HCT116 (cell line): ENCODE data around the gene SIVA1. TPM values are rescaled to one million over a fixed set of nuclear protein-coding genes. Genes with fewer than 3 reads are reported as not detected.

ENCODE experiments used
- ATAC-seq: fragments of 200-7000 bp; cut with Tn5 transposase; 2 replicates; pipeline ENCODE4 v1.9.1; 2020; ENCODE audit warnings: mild to moderate bottlenecking, moderate library complexity
- BruUV-seq: library from RNA; stranded (reverse); fragments of 400-500 nt; replicated peaks from 2 replicates; lab custom pipeline; 2021; lab: Mats Ljungman, UMichigan
- CTCF ChIA-PET: fragments of 300-600 bp; sonication (Branson Sonifier 250); formaldehyde crosslinking; loops from one replicate; lab custom pipeline; 2021; ENCODE audit warnings: antibody characterized with exemption; lab: Charles Lee
- POLR2A ChIA-PET: fragments of 300-600, 350-600 bp; sonication (Branson Sonifier 250); formaldehyde crosslinking; loops from one replicate; lab custom pipeline; 2021; ENCODE audit warnings: antibody characterized with exemption; lab: Charles Lee
- RAD21 ChIA-PET, 2 experiments: fragments of 300-600 bp; sonication (Branson Sonifier 250); formaldehyde crosslinking; loops; one replicate each; lab custom pipeline; 2023; ENCODE audit warnings: low total read pairs in 2 of 2; ENCODE audit not compliant: uncharacterized antibody in 2 of 2, unreplicated experiment in 2 of 2, low non-redundant PET in 1 of 2; lab: Charles Lee
- DNase-seq: peaks from one replicate; pipeline ENCODE4 v3.0.0-alpha.2; 2010; ENCODE audit warnings: low read depth, low spot score
- H2AFZ ChIP-seq: fragments of 200-600 bp; shearing (Covaris generic), sonication (generic); 2 replicates; pipeline ENCODE4 v1.6.1; 2017; ENCODE audit warnings: low read depth, mixed run types, mixed read lengths, antibody characterized with exemption, low read length; ENCODE audit not compliant: poor library complexity, severe bottlenecking
- H3K27ac ChIP-seq: 2 replicates; pipeline ENCODE4 v1.5.1; 2012; ENCODE audit warnings: low read depth, low read length
- H3K27me3 ChIP-seq: fragments of 200-600 bp; sonication (generic); 2 replicates; pipeline ENCODE4 v1.6.1; 2016; ENCODE audit warnings: mixed run types, low read length, mixed read lengths; ENCODE audit not compliant: insufficient read depth
- H3K36me3 ChIP-seq, 2 experiments: fragments of 200-500 bp in 1 of 2; fragments of 200-600 bp in 1 of 2; sonication (Bioruptor generic) in 1 of 2; sonication (generic) in 1 of 2; 2 replicates each; pipeline versions ENCODE4 v1.5.1 to v1.6.1; 2014 to 2016; ENCODE audit warnings: low read length in 2 of 2, inconsistent platforms in 1 of 2, mixed read lengths in 1 of 2, mixed run types in 1 of 2; ENCODE audit not compliant: insufficient read depth in 2 of 2, control insufficient read depth in 1 of 2
- H3K4me1 ChIP-seq, 2 experiments: fragments of 200-600 bp in 1 of 2; sonication (generic) in 1 of 2; 2 replicates each; pipeline versions ENCODE4 v1.5.1 to v1.6.1; 2012 to 2017; ENCODE audit warnings: low read length in 2 of 2, inconsistent platforms in 1 of 2, mild to moderate bottlenecking in 1 of 2, mixed read lengths in 1 of 2, mixed run types in 1 of 2, moderate library complexity in 1 of 2; ENCODE audit not compliant: insufficient read depth in 2 of 2, control insufficient read depth in 1 of 2
- H3K4me2 ChIP-seq: fragments of 200-600 bp; sonication (generic); 2 replicates; pipeline ENCODE4 v1.6.1; 2017; ENCODE audit warnings: mixed run types, low read length, mixed read lengths
- H3K4me3 ChIP-seq, 2 experiments: fragments of 200-600 bp in 1 of 2; sonication (generic) in 1 of 2; replicated peaks in 1 of 2; 2 replicates each; pipeline ENCODE4 v1.5.1; 2011 to 2016; ENCODE audit warnings: low read length in 2 of 2, control low read depth in 1 of 2, low read depth in 1 of 2, mild to moderate bottlenecking in 1 of 2, mixed read lengths in 1 of 2, mixed run types in 1 of 2
- H3K79me2 ChIP-seq: fragments of 200-600 bp; sonication (generic); 2 replicates; pipeline ENCODE4 v1.6.1; 2017; ENCODE audit warnings: mild to moderate bottlenecking, mixed run types, low read length, moderate library complexity, mixed read lengths; ENCODE audit not compliant: insufficient read depth
- H3K9ac ChIP-seq: fragments of 200-600 bp; sonication (generic); 2 replicates; pipeline ENCODE4 v1.6.1; 2016; ENCODE audit warnings: low read length, mixed read lengths
- H3K9me2 ChIP-seq: fragments of 200-600 bp; sonication (generic), shearing (Covaris generic); 2 replicates; pipeline ENCODE4 v1.6.1; 2017; ENCODE audit warnings: mixed run types, mild to moderate bottlenecking, moderate library complexity; ENCODE audit not compliant: insufficient read depth
- H3K9me3 ChIP-seq, 2 experiments: fragments of 200-500 bp in 1 of 2; fragments of 200-600 bp in 1 of 2; sonication (Bioruptor generic) in 1 of 2; sonication (generic) in 1 of 2; 2 replicates each; pipeline ENCODE4 v1.6.1; 2014 to 2017; ENCODE audit warnings: low read length in 2 of 2, mixed read lengths in 2 of 2, inconsistent platforms in 1 of 2, low read depth in 1 of 2, mild to moderate bottlenecking in 1 of 2, mixed run types in 1 of 2, moderate library complexity in 1 of 2; ENCODE audit not compliant: control insufficient read depth in 1 of 2, insufficient read depth in 1 of 2
- H4K20me1 ChIP-seq: fragments of 200-600 bp; sonication (generic), shearing (Covaris generic); 2 replicates; pipeline ENCODE4 v1.6.1; 2017; ENCODE audit warnings: mixed run types, mild to moderate bottlenecking, moderate library complexity; ENCODE audit not compliant: insufficient read depth
- CBX3 ChIP-seq: IDR thresholded peaks from 2 replicates; pipeline ENCODE4 v1.6.1; 2012; ENCODE audit warnings: low read depth
- EZH2 ChIP-seq: fragments of 200-600 bp; sonication (generic); IDR thresholded peaks from 2 replicates; pipeline ENCODE4 v1.6.1; 2017; ENCODE audit warnings: antibody characterized with exemption, mixed run types
- POLR2A ChIP-seq: IDR thresholded peaks from 2 replicates; pipeline ENCODE4 v1.7.0; 2011; ENCODE audit warnings: borderline replicate concordance; ENCODE audit not compliant: insufficient read depth, insufficient read length; ENCODE audit errors: extremely low read depth
- POLR2AphosphoS5 ChIP-seq: IDR thresholded peaks from 2 replicates; pipeline ENCODE4 v1.6.1; 2011; ENCODE audit warnings: mild to moderate bottlenecking, low read depth, low read length, moderate library complexity
- RAD21 ChIP-seq: IDR thresholded peaks from 2 replicates; pipeline ENCODE4 v1.6.1; 2012; ENCODE audit warnings: low read depth, mild to moderate bottlenecking
- intact Hi-C: fragments of 100-400 bp; cut with micrococcal nuclease; formaldehyde crosslinking; loops from 2 replicates; pipeline ENCODE4 v1.10.0; 2022
- total RNA-seq: library from RNA; stranded (reverse); gene quantifications from one replicate; pipeline ENCODE4 v1.2.1, GENCODE V29; 2021; ENCODE audit not compliant: unreplicated experiment
- TF ChIP-seq, protein P1 (sequence below): IDR thresholded peaks from 2 replicates; pipeline ENCODE4 v1.6.1; 2012; ENCODE audit warnings: low read depth
- TF ChIP-seq, protein P2 (sequence below), 3 experiments: fragments of 200-600 bp in 1 of 3; sonication (generic) in 1 of 3; IDR thresholded peaks in 2 of 3; conservative IDR thresholded peaks in 1 of 3; 2 replicates each; pipeline ENCODE4 v1.5.1; 2012 to 2017; ENCODE audit warnings: low read depth in 2 of 3, low read length in 2 of 3, antibody characterized with exemption in 1 of 3, borderline replicate concordance in 1 of 3, control low read depth in 1 of 3, mild to moderate bottlenecking in 1 of 3, mixed read lengths in 1 of 3, mixed run types in 1 of 3, moderate library complexity in 1 of 3; ENCODE audit not compliant: insufficient read depth in 1 of 3

Gene SIVA1
- total RNA-seq, 1 experiment from 2014 or later = 141 TPM

DNA sequence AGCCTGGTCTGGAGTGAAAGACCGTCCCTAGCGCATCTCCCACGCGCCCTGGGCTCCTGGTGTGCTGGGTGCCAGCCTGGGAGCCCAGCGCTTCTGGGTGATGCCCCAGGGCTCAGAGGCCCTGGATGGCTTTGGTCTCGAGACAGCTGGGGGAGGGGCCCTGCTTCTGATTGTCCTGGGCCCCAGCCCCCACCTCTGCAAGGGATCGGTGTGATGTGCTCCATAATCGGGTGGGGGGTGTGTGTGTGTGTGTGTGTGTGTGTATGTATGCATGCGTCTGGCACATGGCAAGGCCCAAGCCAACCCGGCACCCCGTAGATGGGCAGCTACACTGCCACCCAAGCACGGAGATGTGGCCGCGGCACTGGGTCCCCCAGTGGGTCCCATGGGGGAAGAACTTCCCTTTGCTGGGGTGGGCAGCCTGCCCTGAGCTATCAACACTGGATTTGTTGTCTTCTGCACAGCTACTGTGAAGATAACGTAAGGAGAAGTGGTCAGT lies 51.0 kb downstream of the SIVA1 start (continued):
- TF ChIP-seq, protein P1, sequence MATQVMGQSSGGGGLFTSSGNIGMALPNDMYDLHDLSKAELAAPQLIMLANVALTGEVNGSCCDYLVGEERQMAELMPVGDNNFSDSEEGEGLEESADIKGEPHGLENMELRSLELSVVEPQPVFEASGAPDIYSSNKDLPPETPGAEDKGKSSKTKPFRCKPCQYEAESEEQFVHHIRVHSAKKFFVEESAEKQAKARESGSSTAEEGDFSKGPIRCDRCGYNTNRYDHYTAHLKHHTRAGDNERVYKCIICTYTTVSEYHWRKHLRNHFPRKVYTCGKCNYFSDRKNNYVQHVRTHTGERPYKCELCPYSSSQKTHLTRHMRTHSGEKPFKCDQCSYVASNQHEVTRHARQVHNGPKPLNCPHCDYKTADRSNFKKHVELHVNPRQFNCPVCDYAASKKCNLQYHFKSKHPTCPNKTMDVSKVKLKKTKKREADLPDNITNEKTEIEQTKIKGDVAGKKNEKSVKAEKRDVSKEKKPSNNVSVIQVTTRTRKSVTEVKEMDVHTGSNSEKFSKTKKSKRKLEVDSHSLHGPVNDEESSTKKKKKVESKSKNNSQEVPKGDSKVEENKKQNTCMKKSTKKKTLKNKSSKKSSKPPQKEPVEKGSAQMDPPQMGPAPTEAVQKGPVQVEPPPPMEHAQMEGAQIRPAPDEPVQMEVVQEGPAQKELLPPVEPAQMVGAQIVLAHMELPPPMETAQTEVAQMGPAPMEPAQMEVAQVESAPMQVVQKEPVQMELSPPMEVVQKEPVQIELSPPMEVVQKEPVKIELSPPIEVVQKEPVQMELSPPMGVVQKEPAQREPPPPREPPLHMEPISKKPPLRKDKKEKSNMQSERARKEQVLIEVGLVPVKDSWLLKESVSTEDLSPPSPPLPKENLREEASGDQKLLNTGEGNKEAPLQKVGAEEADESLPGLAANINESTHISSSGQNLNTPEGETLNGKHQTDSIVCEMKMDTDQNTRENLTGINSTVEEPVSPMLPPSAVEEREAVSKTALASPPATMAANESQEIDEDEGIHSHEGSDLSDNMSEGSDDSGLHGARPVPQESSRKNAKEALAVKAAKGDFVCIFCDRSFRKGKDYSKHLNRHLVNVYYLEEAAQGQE = no peak
- TF ChIP-seq, protein P2, sequence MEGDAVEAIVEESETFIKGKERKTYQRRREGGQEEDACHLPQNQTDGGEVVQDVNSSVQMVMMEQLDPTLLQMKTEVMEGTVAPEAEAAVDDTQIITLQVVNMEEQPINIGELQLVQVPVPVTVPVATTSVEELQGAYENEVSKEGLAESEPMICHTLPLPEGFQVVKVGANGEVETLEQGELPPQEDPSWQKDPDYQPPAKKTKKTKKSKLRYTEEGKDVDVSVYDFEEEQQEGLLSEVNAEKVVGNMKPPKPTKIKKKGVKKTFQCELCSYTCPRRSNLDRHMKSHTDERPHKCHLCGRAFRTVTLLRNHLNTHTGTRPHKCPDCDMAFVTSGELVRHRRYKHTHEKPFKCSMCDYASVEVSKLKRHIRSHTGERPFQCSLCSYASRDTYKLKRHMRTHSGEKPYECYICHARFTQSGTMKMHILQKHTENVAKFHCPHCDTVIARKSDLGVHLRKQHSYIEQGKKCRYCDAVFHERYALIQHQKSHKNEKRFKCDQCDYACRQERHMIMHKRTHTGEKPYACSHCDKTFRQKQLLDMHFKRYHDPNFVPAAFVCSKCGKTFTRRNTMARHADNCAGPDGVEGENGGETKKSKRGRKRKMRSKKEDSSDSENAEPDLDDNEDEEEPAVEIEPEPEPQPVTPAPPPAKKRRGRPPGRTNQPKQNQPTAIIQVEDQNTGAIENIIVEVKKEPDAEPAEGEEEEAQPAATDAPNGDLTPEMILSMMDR (IDR thresholded peaks at IDR 0.05 in 2 of 3, conservative IDR thresholded peaks at IDR 0.05 in 1 of 3; ENCODE audit: borderline replicate concordance in 1 of 3, insufficient read depth in 1 of 3, low read depth in 2 of 3, low read length in 2 of 3) = no peak
- TF ChIP-seq EZH2 = no peak
- TF ChIP-seq RAD21 = no peak
- TF ChIP-seq POLR2A = no peak

DNA sequence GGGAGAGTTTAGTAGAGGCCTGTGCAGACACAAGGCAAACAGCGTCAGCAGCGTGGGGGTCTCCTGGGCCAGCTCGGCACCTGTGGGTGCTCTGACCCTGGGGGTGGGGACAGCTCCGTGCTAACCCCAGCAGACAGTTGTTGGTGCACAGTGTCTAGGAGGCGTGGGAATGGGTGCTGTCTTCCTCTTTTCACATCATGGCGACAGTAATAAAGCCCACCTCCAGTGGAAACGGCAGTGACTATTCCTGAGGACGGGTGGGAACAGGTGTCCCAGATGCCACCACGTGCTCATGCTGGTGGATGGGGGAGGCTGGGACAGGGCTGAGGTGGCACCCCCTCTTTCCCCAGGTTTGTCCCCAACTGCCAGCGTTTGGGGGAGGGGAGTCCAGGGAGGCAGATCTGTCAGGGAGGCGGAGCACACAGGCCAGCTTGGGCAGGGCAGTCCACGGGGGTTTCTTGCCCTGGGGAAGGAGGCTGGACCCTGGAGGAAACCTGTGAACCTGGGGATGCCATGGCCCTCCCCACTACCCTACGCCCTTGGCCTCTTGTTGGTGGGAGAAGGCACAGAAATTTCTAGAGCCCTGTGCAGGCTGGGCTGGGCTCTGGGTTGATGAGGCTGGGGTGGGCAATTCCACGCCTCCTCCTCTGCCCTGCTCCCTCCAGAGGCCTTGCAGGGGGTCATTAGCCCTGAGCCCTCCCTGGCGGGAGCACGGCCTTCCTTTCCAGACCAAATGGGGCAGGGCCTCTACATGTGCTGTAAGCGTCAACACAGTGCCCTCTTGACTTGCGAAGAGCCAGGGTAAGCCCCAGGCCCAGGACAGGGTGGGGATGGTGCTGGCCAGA lies 51.8 kb downstream of the SIVA1 start:
- H2AFZ ChIP-seq = no peak overlapping the region
- ChIA-PET POLR2A (no interaction called here), RAD21 (interaction anchor here in 1 of 2 experiments (0.7 kb wide), 1 partner anchor 12 kb away, joined by 4 read pairs; no protein-coding TSS in a partner anchor), CTCF (no interaction called here)
- peak overlapping the region; percentile 35 for H3K4me2 ChIP-seq
- no peaks in the 10 kb centered on the region for H3K79me2 ChIP-seq
- no peaks in the 10 kb centered on the region for H3K9me2 ChIP-seq
- no peak overlapping the region; the same call in 1 of the 2 replicates for H3K27ac ChIP-seq
- no peak for ATAC-seq
- H3K9ac ChIP-seq = no peak overlapping the region
- intact Hi-C loops = no loop called here
- H4K20me1 ChIP-seq = no peaks in the 10 kb centered on the region
- TF ChIP-seq CBX3 (no peak), POLR2AphosphoS5 (0 out of 2 replicates have a peak, but pooled peaks have one; percentile 3)
- H3K4me1 ChIP-seq = peaks cover 29 to 41% of the 10 kb centered on the region in 2 experiments
- no peak for DNase-seq
- no peaks in the 10 kb centered on the region for H3K27me3 ChIP-seq
- no peak overlapping the region for H3K4me3 ChIP-seq
- no peaks in the 10 kb centered on the region for H3K9me3 ChIP-seq
- BruUV-seq = no TSS peak
- no peaks in the 10 kb centered on the region for H3K36me3 ChIP-seq
